HL-60 (cell line): ENCODE data around the gene FAT4.

Source experiments
- CTCF ChIP-seq: IDR thresholded peaks from one replicate; pipeline ENCODE4 v1.5.1; 2011; ENCODE audit warnings: low read length, control low read depth, inconsistent platforms; ENCODE audit not compliant: insufficient read depth
- POLR2AphosphoS5 ChIP-seq: IDR thresholded peaks from 2 replicates; pipeline ENCODE4 v1.6.1; 2012; ENCODE audit warnings: low read depth

- TF ChIP-seq CTCF (no peak), POLR2AphosphoS5 (no peak)
Measured at GRCh38 chr4:125313989-125314667, 627 bp upstream of the FAT4 start.
